Skeletal muscle satellite cell (primary cell): ENCODE results near the gene MFN2.

Experiments
- H3K27me3 ChIP-seq: 2 replicates; pipeline ENCODE4 v1.7.0; 2013; ENCODE audit warnings: low read length; ENCODE audit not compliant: control insufficient read depth, insufficient read depth
- H3K36me3 ChIP-seq: 2 replicates; pipeline ENCODE4 v1.7.0; 2013; ENCODE audit warnings: mild to moderate bottlenecking, control low read depth, low read length; ENCODE audit not compliant: insufficient read depth
- H3K4me1 ChIP-seq: 2 replicates; pipeline ENCODE4 v1.7.0; 2013; ENCODE audit warnings: low read length; ENCODE audit not compliant: control insufficient read depth, insufficient read depth
- H3K4me2 ChIP-seq: 2 replicates; pipeline ENCODE4 v1.7.0; 2013; ENCODE audit warnings: mild to moderate bottlenecking, low read length
- H3K4me3 ChIP-seq: 2 replicates; pipeline ENCODE4 v1.7.0; 2013; ENCODE audit warnings: low read length
- H3K9ac ChIP-seq: 2 replicates; pipeline ENCODE4 v1.7.0; 2013; ENCODE audit warnings: mild to moderate bottlenecking, low read depth, low read length, moderate library complexity
- H3K9me3 ChIP-seq: replicated peaks from 2 replicates; pipeline ENCODE4 v1.7.0; 2013; ENCODE audit warnings: mild to moderate bottlenecking, control low read depth, low read length

Gene MFN2

GRCh38 chr1:12015001-12015491 lies 34.8 kb downstream of the MFN2 start:
- peaks cover 16% of the 10 kb centered on the region for H3K36me3 ChIP-seq
- peaks cover 24% of the 10 kb centered on the region for H3K4me1 ChIP-seq
- no peak overlapping the region for H3K4me2 ChIP-seq
- no peak overlapping the region for H3K4me3 ChIP-seq
- no peak overlapping the region for H3K9ac ChIP-seq
- H3K27me3 ChIP-seq, result no peaks in the 10 kb centered on the region
- H3K9me3 ChIP-seq, result no peaks in the 10 kb centered on the region

DNA sequence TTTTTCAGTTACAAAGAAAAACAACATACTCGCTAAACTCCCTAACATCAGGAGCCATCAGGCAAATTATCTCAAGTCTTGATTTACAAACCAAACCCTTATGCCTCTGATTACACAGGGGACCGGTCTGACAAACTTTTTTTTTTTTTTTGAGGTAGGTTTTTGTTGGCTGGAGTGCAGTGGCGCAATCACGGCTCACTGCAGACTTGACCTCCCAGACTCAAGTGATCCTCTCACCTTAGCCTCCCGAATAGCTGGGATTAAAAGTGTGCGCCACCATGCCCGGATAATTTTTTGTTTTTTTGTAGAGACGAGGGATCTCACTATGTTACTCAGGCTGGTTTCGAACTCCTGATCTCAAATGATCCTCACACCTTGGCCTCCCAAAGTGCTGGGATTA lies 35.3 kb downstream of the MFN2 start:
- no peaks in the 10 kb centered on the region for H3K9me3 ChIP-seq
- H3K36me3 ChIP-seq, result peaks cover 11% of the 10 kb centered on the region
- H3K9ac ChIP-seq, result no peak overlapping the region
- no peak overlapping the region for H3K4me3 ChIP-seq
- H3K4me1 ChIP-seq, result peaks cover 28% of the 10 kb centered on the region
- H3K27me3 ChIP-seq, result no peaks in the 10 kb centered on the region
- H3K4me2 ChIP-seq, result no peak overlapping the region

DNA sequence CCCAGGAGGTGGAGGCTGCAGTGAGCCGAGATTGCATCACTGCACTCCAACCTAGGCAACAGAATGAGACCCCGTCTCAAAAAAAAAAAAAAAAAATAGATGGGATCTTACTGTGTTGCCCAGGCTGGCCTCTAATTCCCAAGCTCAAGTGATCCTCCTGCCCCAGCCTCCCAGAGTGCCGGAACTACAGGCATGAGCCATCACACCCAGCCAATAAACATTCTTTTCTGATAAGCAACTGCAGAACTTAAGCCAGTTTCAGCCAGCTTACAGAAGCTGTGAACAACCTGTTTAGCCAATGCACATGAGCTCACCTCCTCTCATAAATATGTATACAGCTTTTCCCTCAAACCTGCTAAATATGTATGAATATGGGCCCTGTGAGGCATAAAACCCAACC lies 35.9 kb downstream of the MFN2 start:
- peaks cover 28% of the 10 kb centered on the region for H3K4me1 ChIP-seq
- H3K9ac ChIP-seq, result no peak overlapping the region
- no peak overlapping the region for H3K4me3 ChIP-seq
- H3K36me3 ChIP-seq, result peaks cover 8% of the 10 kb centered on the region
- H3K4me2 ChIP-seq, result no peak overlapping the region
- no peaks in the 10 kb centered on the region for H3K9me3 ChIP-seq
- no peaks in the 10 kb centered on the region for H3K27me3 ChIP-seq

DNA sequence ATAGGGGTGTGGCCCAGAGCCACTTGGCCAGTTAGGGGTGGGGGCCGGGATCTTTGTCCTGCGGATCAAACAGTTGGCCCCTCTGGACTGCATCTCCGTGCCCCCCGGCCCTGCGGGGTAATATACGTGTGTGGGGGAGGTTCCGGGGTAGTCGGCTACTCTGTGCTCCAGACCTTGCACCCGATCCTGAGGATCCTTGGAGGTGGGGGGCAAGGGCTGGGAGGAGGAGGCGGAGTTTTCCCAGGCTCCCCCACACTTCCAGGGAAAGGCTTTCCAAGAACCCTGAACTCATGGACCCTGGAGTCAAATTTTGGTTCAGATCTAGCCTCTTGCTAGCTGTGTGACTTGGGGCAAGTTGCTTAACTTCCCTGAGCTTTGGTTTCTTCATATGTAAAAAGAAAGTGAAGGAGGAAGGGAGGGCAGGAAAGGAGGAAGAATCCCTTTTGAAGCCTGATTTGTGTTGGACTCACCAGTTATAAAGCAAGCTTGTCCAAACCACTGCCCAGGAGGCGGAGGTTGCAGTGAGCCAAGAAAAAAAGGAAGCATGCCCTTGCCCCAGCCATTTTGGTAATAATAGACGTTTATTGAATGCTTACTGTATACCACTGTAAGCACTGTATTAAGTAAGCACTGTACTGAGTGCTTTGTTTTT lies 39.7 kb downstream of the MFN2 start:
- Histone ChIP-seq H3K9me3 (no peaks in the 10 kb centered on the region), H3K27me3 (no peaks in the 10 kb centered on the region), H3K4me1 (peaks cover 5% of the 10 kb centered on the region), H3K4me3 (peak overlapping the region; percentile 94), H3K9ac (peak overlapping the region; percentile 86), H3K4me2 (peak overlapping the region; percentile 96), H3K36me3 (peaks cover 10% of the 10 kb centered on the region)

DNA sequence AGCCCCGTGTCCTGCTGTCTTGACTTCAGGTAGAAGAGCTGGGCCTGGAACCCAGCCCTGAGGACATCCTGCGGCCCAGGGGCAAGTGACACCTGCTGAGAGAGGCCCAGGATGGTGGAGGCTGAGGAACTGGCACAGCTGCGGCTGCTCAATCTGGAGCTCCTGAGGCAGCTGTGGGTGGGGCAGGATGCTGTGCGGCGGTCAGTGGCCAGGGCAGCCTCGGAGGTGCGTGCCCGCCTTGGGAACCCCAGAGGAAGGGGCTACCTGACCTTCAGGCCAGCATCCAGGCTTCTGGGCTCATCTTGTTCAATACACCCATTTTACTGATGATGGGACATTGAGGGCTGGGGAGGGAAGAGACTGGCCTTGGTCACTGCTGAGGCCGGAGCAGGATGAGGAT lies 41.4 kb downstream of the MFN2 start:
- H3K36me3 ChIP-seq, result peaks cover 18% of the 10 kb centered on the region
- H3K4me2 ChIP-seq, result no peak overlapping the region
- peaks cover 5% of the 10 kb centered on the region for H3K4me1 ChIP-seq
- no peaks in the 10 kb centered on the region for H3K9me3 ChIP-seq
- H3K9ac ChIP-seq, result no peak overlapping the region
- H3K4me3 ChIP-seq, result no peak overlapping the region
- no peaks in the 10 kb centered on the region for H3K27me3 ChIP-seq

- no peak overlapping the region for H3K4me3 ChIP-seq
- H3K9ac ChIP-seq, result no peak overlapping the region
- peaks cover 19% of the 10 kb centered on the region for H3K36me3 ChIP-seq
- H3K4me1 ChIP-seq, result peaks cover 5% of the 10 kb centered on the region
- no peaks in the 10 kb centered on the region for H3K9me3 ChIP-seq
- no peaks in the 10 kb centered on the region for H3K27me3 ChIP-seq
- no peak overlapping the region for H3K4me2 ChIP-seq
Measured at GRCh38 chr1:12022036-12022435, 41.8 kb downstream of the MFN2 start.

DNA sequence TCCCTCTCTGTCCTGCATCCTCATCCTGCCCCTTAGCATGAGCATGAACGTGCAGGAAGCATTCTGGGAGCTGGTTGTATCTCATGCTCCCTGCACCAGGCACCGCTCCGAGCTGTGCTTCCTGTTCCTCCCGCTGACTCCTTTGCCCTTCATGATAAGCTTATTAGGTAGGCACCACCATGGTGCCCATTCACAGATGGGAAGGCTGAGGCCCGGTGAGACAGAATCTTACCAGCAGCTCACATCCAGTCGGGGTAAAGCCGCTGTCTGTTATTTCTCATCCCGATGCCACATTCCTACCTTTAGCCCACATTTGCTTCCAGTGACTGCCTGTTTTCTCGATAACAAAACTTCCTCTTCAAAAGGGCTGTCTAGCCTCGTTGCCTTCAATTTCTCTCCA lies 46.3 kb downstream of the MFN2 start:
- Histone ChIP-seq H3K36me3 (peaks cover 34% of the 10 kb centered on the region), H3K27me3 (no peaks in the 10 kb centered on the region), H3K4me2 (no peak overlapping the region), H3K4me3 (no peak overlapping the region), H3K9ac (no peak overlapping the region), H3K9me3 (no peaks in the 10 kb centered on the region), H3K4me1 (no peaks in the 10 kb centered on the region)

GRCh38 chr1:12028248-12028647 lies 48.0 kb downstream of the MFN2 start:
- H3K27me3 ChIP-seq, result no peaks in the 10 kb centered on the region
- H3K4me1 ChIP-seq, result no peaks in the 10 kb centered on the region
- no peak overlapping the region for H3K4me3 ChIP-seq
- no peak overlapping the region for H3K9ac ChIP-seq
- H3K9me3 ChIP-seq, result no peaks in the 10 kb centered on the region
- H3K4me2 ChIP-seq, result no peak overlapping the region
- peaks cover 38% of the 10 kb centered on the region for H3K36me3 ChIP-seq

DNA sequence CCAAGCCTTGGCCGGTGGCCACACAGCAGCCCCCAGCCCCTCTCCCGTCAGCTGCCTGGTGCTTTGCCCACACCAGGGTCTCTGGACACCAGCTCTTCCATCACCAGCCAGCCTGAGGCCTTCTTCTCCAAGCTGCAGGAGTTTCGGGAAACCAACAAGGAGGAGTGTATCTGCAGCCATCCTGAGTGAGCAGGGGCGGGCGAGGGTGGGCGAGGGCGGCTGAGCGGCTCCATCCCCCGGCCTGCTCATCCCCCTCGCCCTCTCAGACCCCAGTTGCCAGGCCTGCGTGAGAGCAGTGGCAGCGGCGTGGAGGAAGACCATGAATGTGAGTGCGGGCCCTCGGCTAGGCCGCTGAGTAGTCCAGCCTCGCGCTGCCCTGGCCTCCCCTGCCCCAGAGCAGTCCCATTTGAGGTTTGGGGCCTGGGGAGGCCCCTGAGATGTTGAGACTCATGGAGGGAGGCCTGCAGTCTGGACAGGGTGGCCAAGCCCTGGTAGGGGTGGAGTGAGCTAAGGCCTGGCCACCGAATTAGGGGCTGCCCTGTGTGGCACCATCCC lies 48.8 kb downstream of the MFN2 start:
- H3K9me3 ChIP-seq, result no peaks in the 10 kb centered on the region
- H3K36me3 ChIP-seq, result peaks cover 34% of the 10 kb centered on the region
- H3K4me2 ChIP-seq, result no peak overlapping the region
- H3K27me3 ChIP-seq, result no peaks in the 10 kb centered on the region
- no peak overlapping the region for H3K9ac ChIP-seq
- no peaks in the 10 kb centered on the region for H3K4me1 ChIP-seq
- no peak overlapping the region for H3K4me3 ChIP-seq

DNA sequence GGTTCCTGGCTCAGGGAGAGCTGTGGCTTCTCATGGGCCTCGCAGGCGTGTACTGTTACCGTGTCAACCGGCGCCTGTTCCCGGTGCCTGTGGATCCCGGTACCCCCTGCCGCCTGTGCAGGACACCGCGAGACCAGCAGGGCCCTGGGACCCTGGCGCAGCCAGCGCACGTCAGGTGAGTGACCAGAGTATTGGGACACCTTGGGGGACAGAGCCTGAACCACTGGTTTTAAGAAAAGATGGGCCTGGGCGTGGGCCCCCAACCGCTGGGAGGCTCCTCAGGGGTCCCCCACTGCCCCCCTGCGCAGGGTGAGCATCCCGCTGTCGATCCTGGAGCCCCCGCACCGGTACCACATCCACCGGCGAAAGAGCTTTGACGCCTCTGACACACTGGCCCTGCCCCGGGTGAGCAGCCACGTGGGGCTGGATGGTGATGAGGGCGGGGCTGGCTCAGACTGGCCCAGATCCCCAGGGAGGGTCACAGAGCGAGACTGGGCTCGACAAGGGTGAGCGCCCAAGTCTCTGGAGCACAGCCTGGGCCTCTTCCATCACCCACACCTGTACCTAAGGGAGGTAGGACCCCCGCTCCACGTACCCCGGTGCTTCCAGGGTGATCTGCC lies 49.6 kb downstream of the MFN2 start:
- no peak overlapping the region for H3K4me3 ChIP-seq
- no peaks in the 10 kb centered on the region for H3K27me3 ChIP-seq
- peaks cover 32% of the 10 kb centered on the region for H3K36me3 ChIP-seq
- H3K9ac ChIP-seq, result no peak overlapping the region
- no peak overlapping the region for H3K4me2 ChIP-seq
- H3K4me1 ChIP-seq, result no peaks in the 10 kb centered on the region
- H3K9me3 ChIP-seq, result no peaks in the 10 kb centered on the region

DNA sequence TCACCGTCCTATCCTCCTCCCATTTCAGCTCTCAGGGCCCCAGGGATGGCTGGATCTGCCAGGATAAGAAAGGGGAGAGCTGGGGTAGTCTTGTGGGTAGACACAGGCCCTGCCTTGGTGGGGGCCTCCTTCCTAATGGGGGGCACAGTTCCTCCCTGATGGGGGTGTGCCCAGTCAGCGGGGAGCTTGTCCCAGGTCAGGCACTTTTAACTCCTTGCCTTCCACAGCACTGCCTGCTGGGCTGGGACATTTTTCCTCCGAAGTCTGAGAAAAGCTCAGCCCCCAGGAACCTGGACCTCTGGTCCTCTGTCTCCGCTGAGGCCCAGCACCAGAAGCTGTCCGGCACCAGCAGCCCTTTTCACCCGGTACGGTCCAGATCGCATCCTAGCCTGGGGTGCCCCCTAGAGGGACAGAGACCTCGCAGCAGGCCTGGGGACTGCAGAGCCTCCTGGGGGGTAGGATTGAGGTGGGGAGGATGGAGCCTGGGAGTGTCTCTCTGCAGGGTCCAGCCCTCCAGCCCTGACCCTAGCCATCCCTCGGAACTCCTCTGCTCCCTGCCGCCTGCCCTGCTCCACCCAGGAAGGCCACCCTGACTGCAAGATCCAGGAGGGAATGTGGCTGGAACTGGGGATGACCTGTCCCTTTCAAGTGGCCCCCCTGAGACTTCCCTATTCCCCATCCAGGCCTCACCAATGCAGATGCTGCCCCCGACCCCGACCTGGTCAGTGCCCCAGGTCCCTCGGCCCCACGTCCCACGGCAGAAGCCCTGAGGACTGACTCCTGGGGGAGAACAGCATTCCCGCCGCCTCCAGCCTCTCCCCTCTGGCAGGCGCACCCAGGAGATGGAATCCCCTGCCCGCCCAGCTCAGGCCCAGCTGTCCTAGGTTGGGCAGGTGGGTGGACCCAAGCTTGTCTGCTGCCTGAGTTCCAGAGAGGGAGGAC lies 51.1 kb downstream of the MFN2 start:
- no peaks in the 10 kb centered on the region for H3K27me3 ChIP-seq
- H3K4me1 ChIP-seq, result no peaks in the 10 kb centered on the region
- H3K4me2 ChIP-seq, result no peak overlapping the region
- peaks cover 27% of the 10 kb centered on the region for H3K36me3 ChIP-seq
- H3K9ac ChIP-seq, result no peak overlapping the region
- no peaks in the 10 kb centered on the region for H3K9me3 ChIP-seq
- H3K4me3 ChIP-seq, result no peak overlapping the region
